Stimulated activated CD4-positive, alpha-beta T cell treated with anti-CD3 and anti-CD28 coated beads, Interleukin-1b, Interleukin-23, amount 100 ng/mL, for 4 hours (primary cell): ENCODE measurements around the gene ABHD14A.

ENCODE experiments used
- DNase-seq, 2 donors: peaks; one replicate each; pipeline ENCODE4 v3.0.0-alpha.2; 2020; ENCODE audit warnings: low read depth in 2 of 2

The ABHD14A gene

GRCh38 chr3:52018319-52019000 is 43.6 kb downstream of the ABHD14A start:
- DNase-seq: no peak

GRCh38 chr3:52019352-52020080 is 44.7 kb downstream of the ABHD14A start:
- DNase-seq: no peak

GRCh38 chr3:52020796-52021195 is 45.9 kb downstream of the ABHD14A start:
- DNase-seq: no peak

GRCh38 chr3:52021489-52022268 is 46.8 kb downstream of the ABHD14A start:
- no peak for DNase-seq

- DNase-seq: no peak
Observed at GRCh38 chr3:52022323-52023100, 47.6 kb downstream of the ABHD14A start.

- DNase-seq: no peak
Observed at GRCh38 chr3:52023101-52023770, 48.4 kb downstream of the ABHD14A start.

GRCh38 chr3:52023860-52024764 is 49.2 kb downstream of the ABHD14A start:
- no peak for DNase-seq

- DNase-seq: no peak
Observed at GRCh38 chr3:52024765-52025452, 50.0 kb downstream of the ABHD14A start.

GRCh38 chr3:52025453-52025852 is 50.6 kb downstream of the ABHD14A start:
- no peak for DNase-seq

GRCh38 chr3:52026041-52026440 is 51.2 kb downstream of the ABHD14A start:
- DNase-seq: no peak

- DNase-seq: no peak
Observed at GRCh38 chr3:52028572-52028971, 53.7 kb downstream of the ABHD14A start.

GRCh38 chr3:52029053-52029452 is 54.2 kb downstream of the ABHD14A start:
- no peak for DNase-seq

GRCh38 chr3:52029535-52029934 is 54.7 kb downstream of the ABHD14A start:
- DNase-seq: no peak
